ENCODE data around the gene MICU2. TPM values are rescaled to one million over a fixed set of nuclear protein-coding genes. Genes with fewer than 3 reads are reported as not detected.

MICU2 gene
- total RNA-seq, 1 donor from 2014 or later, result 27.4 TPM

DNA sequence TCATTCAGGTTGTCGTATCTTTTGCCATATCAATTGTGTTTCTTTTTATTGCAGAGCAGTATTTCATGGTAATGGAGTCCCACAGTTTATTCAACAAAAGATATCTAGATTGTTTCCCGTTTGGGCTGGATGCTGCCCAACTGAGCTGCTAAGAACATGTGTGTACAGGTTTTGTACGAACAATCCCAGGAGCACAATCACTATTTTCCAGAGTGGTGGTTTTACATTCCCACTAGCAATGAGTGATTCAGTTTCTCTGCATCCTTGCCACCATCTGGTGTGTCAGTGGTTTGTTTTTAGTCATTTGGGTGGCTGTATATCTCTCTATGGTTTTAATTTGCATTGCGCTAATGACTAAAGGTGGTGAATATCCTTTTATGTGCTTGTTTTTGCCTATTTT lies 92.1 kb downstream of the MICU2 start:
- no peak overlapping the region for H3K27ac Mint-ChIP-seq (ENCODE audit: unreplicated experiment)
- H3K36me3 Mint-ChIP-seq (ENCODE audit: low read depth), result peaks cover 17% of the 10 kb centered on the region
- no peak for DNase-seq (ENCODE audit: low spot score)
- peaks cover 5% of the 10 kb centered on the region for H3K4me1 Mint-ChIP-seq (ENCODE audit: low read depth)
- H3K4me3 Mint-ChIP-seq (ENCODE audit: unreplicated experiment), result no peak overlapping the region
- H3K9me3 Mint-ChIP-seq (ENCODE audit: low read depth), result no peaks in the 10 kb centered on the region
- TF ChIP-seq, protein P1, sequence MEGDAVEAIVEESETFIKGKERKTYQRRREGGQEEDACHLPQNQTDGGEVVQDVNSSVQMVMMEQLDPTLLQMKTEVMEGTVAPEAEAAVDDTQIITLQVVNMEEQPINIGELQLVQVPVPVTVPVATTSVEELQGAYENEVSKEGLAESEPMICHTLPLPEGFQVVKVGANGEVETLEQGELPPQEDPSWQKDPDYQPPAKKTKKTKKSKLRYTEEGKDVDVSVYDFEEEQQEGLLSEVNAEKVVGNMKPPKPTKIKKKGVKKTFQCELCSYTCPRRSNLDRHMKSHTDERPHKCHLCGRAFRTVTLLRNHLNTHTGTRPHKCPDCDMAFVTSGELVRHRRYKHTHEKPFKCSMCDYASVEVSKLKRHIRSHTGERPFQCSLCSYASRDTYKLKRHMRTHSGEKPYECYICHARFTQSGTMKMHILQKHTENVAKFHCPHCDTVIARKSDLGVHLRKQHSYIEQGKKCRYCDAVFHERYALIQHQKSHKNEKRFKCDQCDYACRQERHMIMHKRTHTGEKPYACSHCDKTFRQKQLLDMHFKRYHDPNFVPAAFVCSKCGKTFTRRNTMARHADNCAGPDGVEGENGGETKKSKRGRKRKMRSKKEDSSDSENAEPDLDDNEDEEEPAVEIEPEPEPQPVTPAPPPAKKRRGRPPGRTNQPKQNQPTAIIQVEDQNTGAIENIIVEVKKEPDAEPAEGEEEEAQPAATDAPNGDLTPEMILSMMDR (IDR thresholded peaks at IDR 0.05), result no peak
- H3K27me3 Mint-ChIP-seq (ENCODE audit: low read depth), result no peaks in the 10 kb centered on the region

DNA sequence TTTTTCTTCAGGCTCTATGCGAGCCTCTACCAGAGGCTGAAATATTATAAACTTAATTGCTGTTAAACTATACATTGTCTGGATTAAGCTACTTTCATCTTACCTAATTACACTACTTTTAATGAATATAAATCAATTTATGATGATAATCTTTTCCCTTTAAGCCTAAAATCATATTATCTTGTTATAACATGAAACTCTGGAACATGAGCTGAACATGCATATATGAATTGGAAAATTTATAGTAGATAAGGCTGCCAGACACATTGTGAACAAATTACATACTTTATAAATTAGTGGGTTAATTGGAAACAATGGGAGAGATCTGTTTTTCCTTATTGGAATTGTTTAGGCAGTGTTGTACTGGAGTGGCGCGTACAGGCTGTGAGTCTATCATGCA lies 99.6 kb downstream of the MICU2 start:
- H3K27me3 Mint-ChIP-seq (ENCODE audit: low read depth), result no peaks in the 10 kb centered on the region
- DNase-seq (ENCODE audit: low spot score), result no peak
- peaks cover 20% of the 10 kb centered on the region for H3K36me3 Mint-ChIP-seq (ENCODE audit: low read depth)
- H3K27ac Mint-ChIP-seq (ENCODE audit: unreplicated experiment), result no peak overlapping the region
- no peaks in the 10 kb centered on the region for H3K9me3 Mint-ChIP-seq (ENCODE audit: low read depth)
- TF ChIP-seq, protein P1 (IDR thresholded peaks at IDR 0.05), result no peak
- no peak overlapping the region for H3K4me3 Mint-ChIP-seq (ENCODE audit: unreplicated experiment)
- no peaks in the 10 kb centered on the region for H3K4me1 Mint-ChIP-seq (ENCODE audit: low read depth)

GRCh38 chr13:21501686-21502085 lies 102.3 kb downstream of the MICU2 start:
- no peaks in the 10 kb centered on the region for H3K4me1 Mint-ChIP-seq (ENCODE audit: low read depth)
- H3K36me3 Mint-ChIP-seq (ENCODE audit: low read depth), result peaks cover 14% of the 10 kb centered on the region
- no peaks in the 10 kb centered on the region for H3K27me3 Mint-ChIP-seq (ENCODE audit: low read depth)
- no peak overlapping the region for H3K4me3 Mint-ChIP-seq (ENCODE audit: unreplicated experiment)
- no peak overlapping the region for H3K27ac Mint-ChIP-seq (ENCODE audit: unreplicated experiment)
- TF ChIP-seq, protein P1 (IDR thresholded peaks at IDR 0.05), result no peak
- DNase-seq (ENCODE audit: low spot score), result no peak
- H3K9me3 Mint-ChIP-seq (ENCODE audit: low read depth), result no peaks in the 10 kb centered on the region

DNA sequence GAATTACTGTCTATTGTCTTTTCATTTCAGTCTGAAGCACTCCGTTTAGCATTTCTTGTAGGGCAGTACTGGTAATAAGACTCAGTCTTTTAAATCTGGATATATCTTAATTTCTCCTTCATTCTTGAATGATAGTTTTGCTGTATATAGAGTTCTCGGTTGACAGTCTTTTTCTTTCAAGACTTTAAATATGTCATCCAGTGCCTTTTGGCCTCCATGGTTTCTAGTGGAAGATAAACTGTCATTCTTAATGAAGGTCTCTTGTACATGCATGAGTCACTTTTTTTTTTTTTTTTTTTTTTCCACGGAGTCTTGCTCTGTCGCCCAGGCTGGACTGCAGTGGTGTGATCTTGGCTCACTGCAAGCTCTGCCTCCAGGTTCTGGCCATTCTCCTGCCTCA lies 117.6 kb downstream of the MICU2 start:
- peaks cover 34% of the 10 kb centered on the region for H3K36me3 Mint-ChIP-seq (ENCODE audit: low read depth)
- H3K27me3 Mint-ChIP-seq (ENCODE audit: low read depth), result no peaks in the 10 kb centered on the region
- TF ChIP-seq, protein P1 (IDR thresholded peaks at IDR 0.05), result no peak
- peaks cover 28% of the 10 kb centered on the region for H3K9me3 Mint-ChIP-seq (ENCODE audit: low read depth)
- H3K4me3 Mint-ChIP-seq (ENCODE audit: unreplicated experiment), result no peak overlapping the region
- H3K4me1 Mint-ChIP-seq (ENCODE audit: low read depth), result no peaks in the 10 kb centered on the region
- H3K27ac Mint-ChIP-seq (ENCODE audit: unreplicated experiment), result no peak overlapping the region
- DNase-seq (ENCODE audit: low spot score), result no peak

- no peak overlapping the region for H3K27ac Mint-ChIP-seq (ENCODE audit: unreplicated experiment)
- H3K9me3 Mint-ChIP-seq (ENCODE audit: low read depth), result peaks cover 19% of the 10 kb centered on the region
- H3K4me1 Mint-ChIP-seq (ENCODE audit: low read depth), result peaks cover 6% of the 10 kb centered on the region
- no peaks in the 10 kb centered on the region for H3K27me3 Mint-ChIP-seq (ENCODE audit: low read depth)
- H3K36me3 Mint-ChIP-seq (ENCODE audit: low read depth), result peaks cover 19% of the 10 kb centered on the region
- TF ChIP-seq, protein P1 (IDR thresholded peaks at IDR 0.05), result no peak
- no peak overlapping the region for H3K4me3 Mint-ChIP-seq (ENCODE audit: unreplicated experiment)
- no peak for DNase-seq (ENCODE audit: low spot score)
Measured at GRCh38 chr13:21483748-21484147, 120.2 kb downstream of the MICU2 start.

All from chondrocyte (in vitro differentiated cells).